Activated CD4-positive, alpha-beta T cell treated with anti-CD3 and anti-CD28 coated beads, Interleukin-2, amount 50 U/mL, for 48 hours (primary cell): ENCODE measurements around the gene SPATA46.
"Not testable (repeated sequence)": the region's sequence is repeated elsewhere in the genome, so short reads cannot be mapped to it uniquely, and the experiment has no call there.

Source experiments
- DNase-seq, 2 experiments: peaks; one replicate each; pipeline ENCODE4 v3.0.0-alpha.2; 2020

SPATA46 gene

GRCh38 chr1:162373072-162373427 lies 3.6 kb downstream of the SPATA46 start:
- DNase-seq: no peak

GRCh38 chr1:162372159-162373071 lies 4.2 kb downstream of the SPATA46 start:
- no peak for DNase-seq

GRCh38 chr1:162371611-162372010 lies 5.0 kb downstream of the SPATA46 start:
- no peak for DNase-seq

GRCh38 chr1:162370721-162371120 lies 5.9 kb downstream of the SPATA46 start:
- no peak for DNase-seq

GRCh38 chr1:162370161-162370560 lies 6.5 kb downstream of the SPATA46 start:
- DNase-seq: no peak

- DNase-seq: no peak
Observed at GRCh38 chr1:162369571-162369970, 7.1 kb downstream of the SPATA46 start.

- no peak for DNase-seq
Observed at GRCh38 chr1:162368451-162368850, 8.2 kb downstream of the SPATA46 start.

- no peak for DNase-seq
Observed at GRCh38 chr1:162367772-162368171, 8.9 kb downstream of the SPATA46 start.

- DNase-seq: no peak
Observed at GRCh38 chr1:162367073-162367472, 9.6 kb downstream of the SPATA46 start.

GRCh38 chr1:162366671-162367070 lies 10.0 kb downstream of the SPATA46 start:
- DNase-seq: no peak

- DNase-seq: no peak
Observed at GRCh38 chr1:162366149-162366548, 10.5 kb downstream of the SPATA46 start.

GRCh38 chr1:162365284-162366020 lies 11.2 kb downstream of the SPATA46 start:
- no peak for DNase-seq

GRCh38 chr1:162364498-162364897 lies 12.2 kb downstream of the SPATA46 start:
- no peak for DNase-seq

- no peak for DNase-seq
Observed at GRCh38 chr1:162363823-162364222, 12.8 kb downstream of the SPATA46 start.

- DNase-seq: no peak
Observed at GRCh38 chr1:162361349-162361748, 15.3 kb downstream of the SPATA46 start.

- DNase-seq: no peak
Observed at GRCh38 chr1:162360874-162361260, 15.8 kb downstream of the SPATA46 start.

GRCh38 chr1:162360237-162360873 lies 16.3 kb downstream of the SPATA46 start:
- DNase-seq: no peak

GRCh38 chr1:162359523-162360236 lies 17.0 kb downstream of the SPATA46 start:
- DNase-seq: no peak

GRCh38 chr1:162358928-162359327 lies 17.7 kb downstream of the SPATA46 start:
- no peak for DNase-seq

GRCh38 chr1:162357681-162358266 lies 18.9 kb downstream of the SPATA46 start:
- no peak for DNase-seq

- no peak for DNase-seq
Observed at GRCh38 chr1:162353702-162354101, 23.0 kb downstream of the SPATA46 start.

- DNase-seq: no peak
Observed at GRCh38 chr1:162353078-162353477, 23.6 kb downstream of the SPATA46 start.

GRCh38 chr1:162351874-162352273 lies 24.8 kb downstream of the SPATA46 start:
- DNase-seq: not testable (repeated sequence)
